Choroid plexus epithelial cell (primary cell): ENCODE measurements around the gene CPLX1.

Experiments used
- DNase-seq: peaks from one replicate; pipeline ENCODE4 v3.0.0-alpha.2; 2010; ENCODE audit warnings: low read depth
- H3K4me3 ChIP-seq: 2 replicates; pipeline ENCODE4 v1.5.1; 2011; ENCODE audit warnings: low read depth, mild to moderate bottlenecking, control low read depth, low read length, moderate library complexity
- TF ChIP-seq, protein P1 (sequence below): conservative IDR thresholded peaks from 2 replicates; pipeline ENCODE4 v1.5.1; 2011; ENCODE audit warnings: low read depth, mild to moderate bottlenecking, control low read depth, inconsistent platforms, low read length, moderate library complexity

CPLX1 gene

DNA sequence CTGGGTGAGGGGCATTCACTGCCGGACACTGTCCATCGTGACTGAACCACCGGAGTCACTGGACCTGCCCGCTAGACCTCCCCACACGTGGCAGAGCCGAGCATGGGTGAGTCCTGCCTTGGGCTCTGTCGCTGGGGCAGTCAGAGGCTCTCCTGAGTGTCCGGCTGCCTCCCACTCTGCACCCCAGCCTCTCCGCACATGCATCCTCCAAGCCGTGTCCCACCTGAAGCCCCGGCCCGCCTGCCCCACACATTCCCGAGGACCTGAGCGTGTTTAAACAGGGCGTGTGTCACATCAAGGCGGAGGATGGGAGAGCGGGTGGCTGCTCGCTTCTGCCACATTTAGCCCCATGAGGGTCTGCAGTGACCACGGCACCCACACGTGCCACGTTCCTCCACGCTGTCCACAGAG, 4.7 kb downstream of the CPLX1 start:
- TF ChIP-seq, protein P1, sequence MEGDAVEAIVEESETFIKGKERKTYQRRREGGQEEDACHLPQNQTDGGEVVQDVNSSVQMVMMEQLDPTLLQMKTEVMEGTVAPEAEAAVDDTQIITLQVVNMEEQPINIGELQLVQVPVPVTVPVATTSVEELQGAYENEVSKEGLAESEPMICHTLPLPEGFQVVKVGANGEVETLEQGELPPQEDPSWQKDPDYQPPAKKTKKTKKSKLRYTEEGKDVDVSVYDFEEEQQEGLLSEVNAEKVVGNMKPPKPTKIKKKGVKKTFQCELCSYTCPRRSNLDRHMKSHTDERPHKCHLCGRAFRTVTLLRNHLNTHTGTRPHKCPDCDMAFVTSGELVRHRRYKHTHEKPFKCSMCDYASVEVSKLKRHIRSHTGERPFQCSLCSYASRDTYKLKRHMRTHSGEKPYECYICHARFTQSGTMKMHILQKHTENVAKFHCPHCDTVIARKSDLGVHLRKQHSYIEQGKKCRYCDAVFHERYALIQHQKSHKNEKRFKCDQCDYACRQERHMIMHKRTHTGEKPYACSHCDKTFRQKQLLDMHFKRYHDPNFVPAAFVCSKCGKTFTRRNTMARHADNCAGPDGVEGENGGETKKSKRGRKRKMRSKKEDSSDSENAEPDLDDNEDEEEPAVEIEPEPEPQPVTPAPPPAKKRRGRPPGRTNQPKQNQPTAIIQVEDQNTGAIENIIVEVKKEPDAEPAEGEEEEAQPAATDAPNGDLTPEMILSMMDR: no peak
- DNase-seq: no peak
- H3K4me3 ChIP-seq: no peak overlapping the region

DNA sequence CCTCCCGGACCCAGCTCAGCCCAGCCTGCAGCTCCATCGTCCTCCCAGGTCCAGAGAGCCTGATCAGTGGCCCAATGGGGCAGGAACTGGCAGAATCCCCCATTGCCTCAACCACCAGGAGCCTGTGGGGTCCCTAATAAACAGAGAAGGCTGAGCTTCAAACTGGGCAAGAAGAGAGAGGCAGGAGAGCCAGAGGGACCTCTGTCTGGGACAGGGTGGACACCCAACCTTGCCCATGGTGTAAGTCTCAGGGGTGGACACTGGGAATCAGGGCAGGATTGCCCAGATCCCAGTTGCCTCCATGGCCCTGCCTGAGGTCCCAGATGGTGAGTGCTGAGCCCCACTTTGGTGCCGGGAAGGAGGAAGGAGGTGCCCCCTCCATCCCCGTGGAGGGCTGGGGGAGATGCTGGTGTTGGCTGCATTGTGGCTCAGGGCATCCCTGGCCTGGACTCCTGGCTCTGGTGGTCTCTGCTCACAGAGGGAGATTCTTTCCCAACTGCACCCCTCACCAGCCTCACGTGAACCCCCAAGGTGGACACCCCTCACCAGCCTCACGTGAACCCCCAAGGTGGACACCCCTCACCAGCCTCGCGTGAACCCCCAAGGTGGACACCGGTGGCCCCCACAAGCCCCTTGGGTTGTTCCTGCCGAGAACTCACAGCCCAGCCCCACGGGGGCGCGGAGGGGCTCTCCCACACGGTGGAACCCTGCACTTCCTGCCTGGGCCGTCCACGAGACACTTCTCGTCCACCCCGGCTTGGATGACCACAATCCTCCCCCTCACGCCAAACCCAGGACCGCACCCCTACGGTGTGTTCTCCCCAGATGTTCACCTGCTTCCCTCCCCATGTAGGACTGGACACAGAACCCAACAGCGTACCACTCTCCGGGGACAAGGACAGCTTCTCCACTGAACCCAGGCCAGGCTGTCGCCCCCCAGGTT, 5.4 kb downstream of the CPLX1 start:
- no peak for DNase-seq
- no peak overlapping the region for H3K4me3 ChIP-seq
- TF ChIP-seq, protein P1: no peak

DNA sequence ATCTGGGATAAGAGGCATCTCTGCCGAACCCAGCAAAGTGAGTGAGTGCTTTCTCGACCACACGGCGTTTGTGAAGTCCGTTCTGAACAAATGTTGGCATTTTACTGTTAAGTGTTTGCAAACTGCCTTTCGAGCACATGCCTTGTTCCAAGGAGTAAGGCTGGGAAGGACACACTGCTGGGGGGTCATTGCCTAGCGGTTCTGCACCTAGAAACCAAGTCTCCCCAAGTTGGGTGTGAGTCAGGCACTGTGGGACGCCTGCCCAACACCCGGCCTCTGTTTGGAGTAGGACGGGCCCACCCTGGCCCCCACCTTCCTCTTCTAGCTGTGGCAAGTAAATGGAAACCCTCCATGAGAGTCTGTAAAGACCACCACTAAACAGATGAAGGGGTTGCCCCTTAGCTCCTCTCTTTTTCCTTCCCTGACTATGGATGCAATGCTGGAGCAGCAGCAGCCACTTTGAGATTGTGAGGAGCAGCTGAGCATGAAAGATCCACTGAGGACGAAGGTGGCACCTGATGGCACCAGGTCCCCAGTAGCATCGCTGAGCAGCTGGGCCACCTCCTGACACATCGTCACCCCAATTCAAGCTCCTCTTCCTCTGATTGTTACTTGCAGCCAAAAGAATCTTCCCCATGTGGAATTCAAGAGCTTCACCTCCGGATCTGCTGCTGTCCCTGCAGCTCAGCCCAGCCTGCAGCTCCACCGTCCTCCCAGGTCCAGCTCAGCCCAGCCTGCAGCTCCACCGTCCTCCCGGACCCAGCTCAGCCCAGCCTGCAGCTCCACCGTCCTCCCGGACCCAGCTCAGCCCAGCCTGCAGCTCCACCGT, 6.3 kb downstream of the CPLX1 start:
- no peak for DNase-seq
- H3K4me3 ChIP-seq: no peak overlapping the region
- TF ChIP-seq, protein P1: no peak

DNA sequence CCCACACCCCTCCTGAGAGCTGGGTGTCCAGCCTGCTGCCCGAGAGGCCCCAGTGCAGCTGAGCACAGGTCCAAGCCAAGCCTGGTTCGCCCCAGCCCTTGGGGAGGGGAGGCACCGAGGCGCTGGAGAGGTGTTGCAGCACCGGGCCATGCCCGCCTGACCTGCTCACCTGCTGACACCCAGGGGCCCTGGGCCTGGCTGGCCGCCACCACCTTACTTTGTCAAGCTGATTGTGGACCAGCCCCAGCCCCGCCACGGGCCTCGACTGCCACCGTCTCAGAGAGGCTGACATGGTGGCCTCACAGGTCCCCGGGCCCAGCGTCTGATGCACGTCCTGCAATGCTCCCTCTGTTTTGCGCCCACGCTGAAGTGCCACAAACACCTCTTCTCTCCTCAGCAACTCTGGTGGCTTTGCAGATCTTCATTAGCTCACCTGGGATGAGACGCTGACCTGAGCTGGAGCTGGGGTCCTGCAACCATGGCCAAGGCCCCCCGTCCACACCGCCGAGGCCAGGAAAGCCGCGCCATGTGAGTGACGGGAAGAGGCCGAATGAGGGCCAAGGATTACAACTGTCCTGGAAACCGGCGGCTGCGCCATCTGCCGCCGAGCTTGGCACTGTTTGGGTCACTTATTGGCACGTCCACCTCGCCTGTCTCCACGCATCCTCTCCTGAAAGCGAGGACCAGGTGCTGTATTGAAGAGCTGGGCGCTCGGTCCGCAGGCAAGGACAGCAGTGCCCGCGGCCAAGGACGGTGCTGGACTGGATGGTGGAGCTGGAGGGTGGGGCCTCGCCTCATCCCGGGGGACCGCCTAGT, 7.6 kb downstream of the CPLX1 start:
- no peak for DNase-seq
- H3K4me3 ChIP-seq: no peak overlapping the region
- TF ChIP-seq, protein P1: no peak

DNA sequence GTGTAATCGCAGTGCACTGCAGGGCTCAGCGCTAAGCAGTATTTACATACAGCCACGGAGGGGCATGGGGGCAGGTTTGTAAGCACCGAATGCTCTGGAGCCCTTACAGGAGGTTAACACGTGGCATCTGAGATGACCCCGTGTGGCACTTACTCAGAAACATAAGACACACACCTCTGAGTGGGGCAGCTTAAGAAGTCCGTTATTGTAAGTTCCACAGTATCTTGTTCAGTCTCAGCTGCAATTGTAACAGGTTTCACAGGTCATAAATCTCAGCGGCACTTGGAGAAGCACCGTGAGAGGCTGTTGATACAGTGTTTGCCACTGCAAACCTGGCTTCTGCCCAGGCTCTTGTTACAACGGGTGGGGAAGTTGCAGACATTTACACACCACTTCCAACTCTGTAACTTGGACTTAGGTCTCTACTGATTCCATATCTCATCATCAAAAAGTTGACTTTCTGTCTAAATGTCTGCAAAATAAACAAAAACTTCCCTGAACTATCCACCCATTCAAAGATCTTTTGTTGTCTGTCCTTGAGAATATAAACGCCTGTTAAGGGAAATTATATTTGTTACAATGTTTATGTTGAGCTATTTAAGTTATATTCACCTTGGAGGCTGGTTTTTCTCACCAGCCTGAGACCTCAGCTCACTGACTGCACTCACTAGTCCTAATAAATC, 10.3 kb downstream of the CPLX1 start:
- H3K4me3 ChIP-seq: no peak overlapping the region
- TF ChIP-seq, protein P1: no peak
- no peak for DNase-seq

DNA sequence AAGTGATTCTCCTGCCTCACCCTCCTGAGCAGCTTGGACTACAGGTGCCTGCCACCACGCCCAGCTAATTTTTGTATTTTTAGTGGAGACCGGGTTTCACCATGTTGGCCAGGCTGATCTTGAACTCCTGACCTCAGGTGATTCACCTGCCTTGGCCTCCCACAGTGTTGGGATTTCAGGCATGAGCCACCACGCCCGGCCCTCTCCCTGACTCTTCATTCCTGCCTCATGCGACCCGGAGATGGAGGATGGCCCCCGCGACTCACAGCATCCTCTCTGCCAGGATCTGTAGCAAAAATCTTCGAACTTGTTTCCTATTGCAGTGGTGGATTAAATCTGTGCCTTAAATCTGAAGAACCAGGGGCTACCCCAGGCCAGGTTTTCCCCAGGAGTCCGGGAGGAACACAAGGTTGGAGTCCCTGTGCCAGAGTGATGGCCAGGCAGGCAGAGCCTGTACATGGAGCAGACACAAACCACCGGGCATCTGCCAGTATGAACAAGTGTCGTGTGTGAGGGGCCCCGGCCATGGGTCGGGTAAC, 11.5 kb downstream of the CPLX1 start:
- TF ChIP-seq, protein P1: no peak
- H3K4me3 ChIP-seq: no peak overlapping the region
- DNase-seq: no peak
